ENCODE results near the gene KRT83.

DNA sequence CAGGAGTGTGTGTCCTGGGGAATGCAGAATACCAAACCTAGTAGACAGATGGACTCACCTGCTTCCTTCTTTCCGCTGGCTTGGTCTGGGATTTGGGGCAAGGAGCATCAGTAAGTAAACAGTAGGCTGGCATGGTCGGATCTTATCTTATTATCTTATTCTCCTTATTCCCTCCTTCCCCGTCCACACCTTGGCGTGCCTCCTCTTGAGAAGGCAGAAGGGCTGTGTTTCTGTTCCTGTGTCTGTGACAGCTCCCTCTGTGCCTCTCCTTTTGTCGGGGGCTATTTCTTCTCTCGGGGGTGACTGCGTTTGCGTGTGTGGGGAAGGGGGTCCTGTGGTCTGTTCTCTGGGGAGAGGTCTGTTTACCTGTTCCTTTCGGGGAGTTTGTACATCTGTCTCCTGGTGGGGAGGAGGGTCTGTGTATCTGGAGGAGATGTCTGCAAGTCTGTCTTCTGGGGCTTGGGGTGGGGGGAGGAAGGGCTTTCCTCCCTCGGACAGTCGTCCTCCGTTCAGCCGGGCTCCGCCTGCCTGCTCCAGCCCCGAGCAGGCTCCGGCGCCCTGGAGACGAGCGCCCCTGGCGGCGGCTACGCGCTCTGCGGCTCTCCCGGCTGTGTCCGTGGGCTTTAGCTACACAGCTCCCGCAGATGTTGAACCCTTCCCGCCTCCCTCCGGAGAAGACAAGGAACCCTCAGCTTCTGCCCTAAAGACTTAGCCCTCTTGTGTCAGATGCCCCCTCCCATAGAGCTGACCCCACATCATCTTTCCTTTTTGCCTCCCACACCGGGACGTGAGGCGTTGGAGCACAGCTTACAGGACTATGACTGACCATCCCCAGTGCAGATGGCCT lies 42.4 kb downstream of the KRT83 start:
- TF ChIP-seq TAF1 (IDR thresholded peaks at IDR 0.05; ENCODE audit: low read depth, low read length), result no peak
- TF ChIP-seq POLR2A (IDR thresholded peaks at IDR 0.05; ENCODE audit: low read depth, low read length), result no peak
- TF ChIP-seq POLR2AphosphoS5 (IDR thresholded peaks at IDR 0.05; ENCODE audit: low read depth, low read length), result no peak
- no peak for TF ChIP-seq SPI1 (IDR thresholded peaks at IDR 0.05; ENCODE audit: low read depth, low read length)
- TF ChIP-seq PAX5 (IDR thresholded peaks at IDR 0.05; ENCODE audit: insufficient read depth, low read length, severe bottlenecking), result no peak
- no peak for TF ChIP-seq POU2F2 (IDR thresholded peaks at IDR 0.05; ENCODE audit: low read depth, low read length)

Measured in GM12891 (cell line).